Measurements from ENCODE around the gene ZKSCAN5.
"Not testable (repeated sequence)": the region's sequence is repeated elsewhere in the genome, so short reads cannot be mapped to it uniquely, and the experiment has no call there.

Gene ZKSCAN5

DNA sequence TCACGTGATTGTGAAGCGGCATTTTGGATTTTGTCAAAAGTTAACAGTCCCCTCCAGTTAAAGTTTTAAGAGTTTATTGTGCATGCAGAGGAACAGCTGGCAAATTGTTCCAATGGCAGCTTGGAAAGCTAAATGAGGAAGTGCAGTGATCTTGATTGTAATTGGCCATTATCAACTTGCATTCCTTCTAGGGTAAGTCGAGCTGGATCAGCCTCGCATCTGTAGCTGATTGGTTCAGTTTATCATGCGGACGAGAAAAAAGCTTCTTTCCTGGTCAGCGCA lies 31.2 kb upstream of the ZKSCAN5 start:
- Mint-ChIP-seq H3K4me1 (ENCODE audit: low read depth in 2 of 2) (peaks cover 26 to 31% of the 10 kb centered on the region in 2 donors), H3K27ac (peak overlapping the region; percentile 92 to 96), H3K27me3 (no peaks in the 10 kb centered on the region), H3K9me3 (no peaks in the 10 kb centered on the region), H3K4me3 (peak overlapping the region; percentile 99 to 100), H3K36me3 (ENCODE audit: insufficient read depth) (peaks cover 38% of the 10 kb centered on the region)
- DNase-seq (no peak), ATAC-seq (replicated peaks) (no peak)

DNA sequence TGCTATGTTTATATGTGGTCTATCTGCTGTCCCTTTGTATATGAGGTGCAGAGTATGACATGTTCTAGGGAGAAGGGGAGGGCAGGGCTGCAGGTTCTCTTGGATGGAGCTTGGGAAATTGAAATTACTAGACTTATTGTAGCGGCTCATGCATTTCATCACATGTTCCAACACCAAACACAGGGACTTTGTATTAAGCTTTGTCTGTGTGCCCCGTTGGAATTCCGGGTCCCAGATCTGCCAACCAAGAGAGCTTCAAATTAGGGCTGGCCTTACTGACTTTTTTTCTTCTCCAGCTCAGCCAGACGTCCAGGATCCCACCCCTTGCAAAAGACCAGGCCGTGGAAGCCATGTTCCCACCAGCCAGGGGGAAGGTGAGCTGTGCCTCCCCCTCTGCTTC lies 28.4 kb upstream of the ZKSCAN5 start:
- no peak overlapping the region for H3K27ac Mint-ChIP-seq
- no peaks in the 10 kb centered on the region for H3K27me3 Mint-ChIP-seq
- peaks cover 37% of the 10 kb centered on the region in 2 donors for H3K4me1 Mint-ChIP-seq (ENCODE audit: low read depth in 2 of 2)
- DNase-seq = no peak
- H3K9me3 Mint-ChIP-seq = no peaks in the 10 kb centered on the region
- no peak overlapping the region for H3K4me3 Mint-ChIP-seq
- peaks cover 53% of the 10 kb centered on the region for H3K36me3 Mint-ChIP-seq (ENCODE audit: insufficient read depth)
- ATAC-seq (replicated peaks) = no peak

DNA sequence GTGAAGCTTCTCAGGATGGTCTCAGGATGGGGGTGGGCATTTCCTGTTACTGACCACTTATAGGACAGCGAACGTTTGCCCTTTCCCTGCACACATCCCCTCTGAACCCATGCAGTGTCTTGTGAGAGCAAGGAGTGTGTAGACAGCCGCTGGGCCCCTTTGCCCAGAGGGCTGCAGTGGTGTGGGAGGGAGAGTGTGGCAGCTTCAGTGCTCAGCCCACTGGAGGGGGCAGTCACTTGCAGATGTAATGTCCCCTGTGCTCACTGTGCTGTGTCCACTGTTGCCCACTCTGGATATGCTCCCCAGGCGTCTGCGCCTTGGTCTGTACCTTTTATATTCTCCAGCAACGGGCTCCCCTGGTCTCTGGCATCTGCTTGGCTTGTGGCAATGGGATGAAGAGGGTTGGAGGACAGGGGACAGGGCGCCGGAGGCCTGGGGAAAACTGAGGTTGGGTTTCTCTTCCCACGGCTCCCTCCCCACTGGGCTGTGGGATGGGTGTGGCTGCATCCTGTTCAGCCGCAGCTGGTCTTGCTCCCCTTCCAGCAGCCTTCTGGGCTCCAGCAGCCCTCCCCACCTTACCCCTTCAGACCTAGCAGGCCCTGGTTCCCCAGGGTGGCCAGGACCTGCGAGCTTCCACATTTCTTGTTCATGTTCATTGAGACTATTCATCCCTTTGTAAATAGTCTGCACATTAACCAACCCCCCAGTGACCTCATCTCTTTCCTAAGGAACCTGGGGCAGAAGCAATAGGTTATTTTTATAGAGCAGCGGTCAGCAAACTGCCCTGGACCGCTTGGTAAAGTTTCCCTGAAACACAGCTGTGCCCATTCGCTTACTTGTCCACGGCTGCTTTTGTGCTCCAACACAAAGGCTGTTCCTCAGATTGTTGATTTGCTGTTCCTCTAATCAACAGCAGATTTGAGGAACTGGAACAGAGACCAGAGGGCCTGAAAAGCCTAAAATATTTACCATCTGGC lies 25.7 kb upstream of the ZKSCAN5 start:
- ATAC-seq (replicated peaks) (no peak), DNase-seq (no peak)
- Mint-ChIP-seq H3K9me3 (no peaks in the 10 kb centered on the region), H3K27ac (peak overlapping the region; percentile 83 to 88), H3K4me1 (ENCODE audit: low read depth in 2 of 2) (peaks cover 23 to 24% of the 10 kb centered on the region in 2 donors), H3K27me3 (no peaks in the 10 kb centered on the region), H3K36me3 (ENCODE audit: insufficient read depth) (peaks cover 36% of the 10 kb centered on the region), H3K4me3 (peak overlapping the region in 1 of 2 donors; percentile 40)

DNA sequence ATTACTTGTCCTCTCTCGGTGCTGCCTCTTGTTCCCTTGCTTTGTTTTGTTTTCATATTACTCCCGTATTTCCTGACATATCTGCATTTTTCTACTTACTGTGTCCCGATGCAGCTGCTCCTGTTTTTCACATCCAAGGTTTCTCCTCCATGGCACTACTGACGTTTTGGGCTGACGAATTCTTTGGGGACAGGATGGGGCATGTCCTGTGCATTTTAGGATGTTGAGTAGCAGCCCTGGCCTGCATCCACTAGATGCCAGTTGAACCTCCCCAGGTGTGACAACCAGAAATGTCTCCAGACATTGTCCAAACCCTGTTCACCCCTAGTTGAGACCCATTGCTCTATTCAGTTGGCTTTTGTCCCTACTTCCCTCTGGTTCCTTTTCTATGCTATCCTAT lies 19.4 kb upstream of the ZKSCAN5 start:
- DNase-seq (no peak), ATAC-seq (replicated peaks) (no peak)
- Mint-ChIP-seq H3K4me1 (ENCODE audit: low read depth in 2 of 2) (no peaks in the 10 kb centered on the region), H3K27me3 (no peaks in the 10 kb centered on the region), H3K36me3 (ENCODE audit: insufficient read depth) (peaks cover 32% of the 10 kb centered on the region), H3K9me3 (no peaks in the 10 kb centered on the region), H3K27ac (no peak overlapping the region), H3K4me3 (no peak overlapping the region)

DNA sequence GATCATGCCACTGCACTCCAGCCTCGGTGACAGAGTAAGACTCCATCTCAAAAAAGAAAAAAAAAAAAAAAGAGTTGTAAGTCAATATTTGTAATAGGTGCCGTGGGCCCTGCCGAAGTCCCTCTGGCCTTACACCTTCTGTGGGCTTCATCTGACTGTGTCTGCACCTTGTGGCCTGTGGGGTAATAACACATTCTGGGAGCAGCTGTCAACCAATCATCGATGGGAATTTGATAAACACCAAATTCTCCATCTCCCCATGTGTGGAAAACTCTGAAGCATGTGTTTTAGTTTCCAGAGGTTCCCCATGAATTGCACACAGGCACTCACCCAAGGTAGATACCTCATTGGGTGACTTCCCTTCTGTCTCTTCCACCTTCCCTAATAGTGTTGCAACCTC lies 15.2 kb upstream of the ZKSCAN5 start:
- no peaks in the 10 kb centered on the region for H3K27me3 Mint-ChIP-seq
- peak; percentile 46 for ATAC-seq (replicated peaks)
- H3K27ac Mint-ChIP-seq = peak overlapping the region; percentile 4 to 32
- peaks cover 56% of the 10 kb centered on the region for H3K36me3 Mint-ChIP-seq (ENCODE audit: insufficient read depth)
- H3K4me3 Mint-ChIP-seq = no peak overlapping the region
- H3K9me3 Mint-ChIP-seq = no peaks in the 10 kb centered on the region
- H3K4me1 Mint-ChIP-seq (ENCODE audit: low read depth in 2 of 2) = peaks cover 0 to 8% of the 10 kb centered on the region in 2 donors
- DNase-seq = no peak

DNA sequence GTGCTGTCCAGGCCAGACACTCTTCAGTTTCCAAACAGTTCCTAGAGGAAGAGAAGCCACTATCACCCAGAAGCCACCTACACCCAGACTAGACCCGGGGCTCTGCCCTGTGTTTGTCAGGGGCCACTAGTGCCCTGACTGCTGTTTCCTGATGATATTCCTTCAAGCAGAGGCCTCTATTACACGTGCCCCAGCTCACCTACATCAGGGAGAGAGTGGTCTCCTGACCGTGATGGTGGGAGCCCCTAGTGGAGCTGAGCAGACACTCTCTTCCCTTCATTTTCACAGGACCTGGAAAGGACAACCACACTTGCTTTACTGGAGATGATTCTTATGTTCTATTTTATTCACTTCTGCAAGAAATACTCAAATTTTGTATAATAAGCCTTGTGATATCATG lies 13.6 kb upstream of the ZKSCAN5 start:
- peaks cover 0 to 8% of the 10 kb centered on the region in 2 donors for H3K4me1 Mint-ChIP-seq (ENCODE audit: low read depth in 2 of 2)
- no peak overlapping the region for H3K4me3 Mint-ChIP-seq
- no peaks in the 10 kb centered on the region for H3K9me3 Mint-ChIP-seq
- peaks cover 72% of the 10 kb centered on the region for H3K36me3 Mint-ChIP-seq (ENCODE audit: insufficient read depth)
- peak overlapping the region in 1 of 2 donors; percentile 60 for H3K27ac Mint-ChIP-seq
- DNase-seq (no peak), ATAC-seq (replicated peaks) (no peak)
- H3K27me3 Mint-ChIP-seq = no peaks in the 10 kb centered on the region

DNA sequence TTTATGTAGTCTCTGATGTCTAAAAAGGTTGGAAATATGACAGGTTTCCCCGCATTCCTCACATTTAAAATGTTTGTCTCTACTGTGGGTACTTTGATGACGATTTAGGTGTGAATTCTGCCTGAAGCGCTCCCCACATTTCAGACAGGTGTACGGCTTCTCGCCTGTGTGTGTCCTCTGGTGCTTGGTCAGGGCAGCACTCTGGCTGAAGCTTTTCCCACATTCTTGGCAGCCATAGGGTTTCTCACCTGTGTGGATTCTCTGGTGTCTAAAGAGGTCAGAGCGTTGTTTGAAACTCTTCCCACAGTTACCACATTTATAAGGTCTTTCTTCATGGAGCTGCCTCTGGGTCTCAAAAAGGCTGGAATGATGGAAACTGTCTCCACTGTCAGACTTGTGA lies 10.6 kb upstream of the ZKSCAN5 start:
- H3K27me3 Mint-ChIP-seq = no peaks in the 10 kb centered on the region
- H3K36me3 Mint-ChIP-seq (ENCODE audit: insufficient read depth) = peaks cover 82% of the 10 kb centered on the region
- ATAC-seq (replicated peaks) (no peak), DNase-seq (no peak)
- H3K9me3 Mint-ChIP-seq = no peaks in the 10 kb centered on the region
- H3K4me1 Mint-ChIP-seq (ENCODE audit: low read depth in 2 of 2) = peaks cover 15 to 18% of the 10 kb centered on the region in 2 donors
- peak overlapping the region; percentile 17 to 49 for H3K27ac Mint-ChIP-seq
- no peak overlapping the region for H3K4me3 Mint-ChIP-seq

DNA sequence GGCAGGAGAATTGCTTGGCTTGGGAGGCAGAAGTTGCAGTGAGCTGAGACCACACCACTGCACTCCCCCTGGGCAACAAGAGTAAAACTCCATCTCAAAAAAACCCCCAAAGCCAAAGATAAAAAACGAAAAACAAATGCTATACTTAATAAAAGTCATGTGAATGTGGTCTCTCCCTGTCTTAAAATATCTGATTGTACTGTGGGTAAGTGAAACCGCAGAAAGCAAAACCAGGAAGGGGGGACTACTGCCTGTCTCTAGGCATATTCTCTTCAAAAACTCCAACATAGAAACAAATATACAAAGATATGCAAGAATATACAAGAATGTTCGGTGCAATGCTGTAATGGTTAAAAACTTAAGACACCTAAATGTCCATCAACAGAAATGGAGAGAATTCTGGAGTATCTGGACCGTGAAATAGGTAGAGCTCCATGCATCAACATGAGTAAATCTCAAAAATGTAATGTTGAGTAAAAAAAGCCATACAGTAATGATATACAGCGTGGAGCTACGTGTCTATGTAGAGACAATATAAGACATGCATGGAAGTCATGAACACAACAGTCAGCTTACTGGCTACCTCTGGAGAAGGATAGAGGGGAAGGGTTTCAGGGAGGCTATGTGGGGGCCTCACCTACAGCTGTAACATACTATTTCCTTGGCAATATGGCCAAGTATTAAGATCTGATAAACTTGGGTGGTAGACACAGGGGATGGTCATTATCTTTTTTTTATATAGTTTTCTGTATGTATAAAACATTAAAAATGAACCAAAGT lies 6.5 kb upstream of the ZKSCAN5 start:
- Mint-ChIP-seq H3K4me1 (ENCODE audit: low read depth in 2 of 2) (peaks cover 17 to 18% of the 10 kb centered on the region in 2 donors), H3K27ac (peak overlapping the region; percentile 95 to 96), H3K36me3 (ENCODE audit: insufficient read depth) (peaks cover 66% of the 10 kb centered on the region), H3K9me3 (no peaks in the 10 kb centered on the region), H3K4me3 (peak overlapping the region; percentile 93), H3K27me3 (no peaks in the 10 kb centered on the region)
- ATAC-seq (replicated peaks) (no peak), DNase-seq (no peak)

DNA sequence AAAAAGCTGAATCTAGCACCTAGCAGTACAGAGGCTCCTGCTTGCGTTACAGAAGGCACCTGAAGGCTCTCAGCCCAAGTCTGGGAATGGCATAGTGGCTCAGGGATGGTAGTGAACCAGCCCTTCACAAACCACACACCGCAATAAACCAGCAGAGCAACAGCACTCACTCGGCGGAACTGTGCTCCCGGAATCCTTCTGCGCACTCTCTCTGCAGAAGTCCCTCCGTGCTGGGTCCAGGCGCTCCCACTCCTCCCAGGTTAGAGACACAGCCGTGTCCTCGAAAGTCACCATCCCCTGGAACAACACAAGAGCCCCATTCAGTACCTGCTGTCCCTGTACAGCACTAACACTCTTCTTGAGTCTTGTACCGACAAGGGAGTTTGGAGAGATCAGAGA lies 5.9 kb upstream of the ZKSCAN5 start:
- Mint-ChIP-seq H3K9me3 (no peaks in the 10 kb centered on the region), H3K36me3 (ENCODE audit: insufficient read depth) (peaks cover 61% of the 10 kb centered on the region), H3K4me3 (peak overlapping the region; percentile 93), H3K27ac (peak overlapping the region; percentile 95 to 96), H3K27me3 (no peaks in the 10 kb centered on the region), H3K4me1 (ENCODE audit: low read depth in 2 of 2) (peaks cover 12 to 17% of the 10 kb centered on the region in 2 donors)
- ATAC-seq (replicated peaks) = no peak
- DNase-seq = no peak

DNA sequence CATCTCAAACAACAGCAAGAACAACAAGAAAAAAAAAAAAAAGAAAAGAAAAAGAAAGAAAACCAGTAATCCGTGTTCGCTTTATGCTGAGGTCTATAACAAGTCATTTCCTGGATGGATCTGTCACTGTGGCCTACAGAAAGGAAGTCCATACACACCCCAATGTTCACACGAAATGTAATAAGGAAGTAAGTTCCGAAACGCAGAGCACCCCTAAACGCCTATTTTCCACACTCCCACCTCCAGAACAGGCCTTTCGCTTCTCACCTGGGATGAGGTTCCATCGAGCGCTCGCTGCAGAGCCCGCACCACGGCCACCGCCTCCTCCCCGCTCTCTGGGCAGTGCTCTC lies 5.1 kb upstream of the ZKSCAN5 start:
- ATAC-seq (replicated peaks) (peak; percentile 65), DNase-seq (peak in 1 of 3 experiments; percentile 28)
- H3K27me3 Mint-ChIP-seq = no peaks in the 10 kb centered on the region
- H3K9me3 Mint-ChIP-seq = no peaks in the 10 kb centered on the region
- peaks cover 53% of the 10 kb centered on the region for H3K36me3 Mint-ChIP-seq (ENCODE audit: insufficient read depth)
- peaks cover 10 to 17% of the 10 kb centered on the region in 2 donors for H3K4me1 Mint-ChIP-seq (ENCODE audit: low read depth in 2 of 2)
- peak overlapping the region; percentile 93 for H3K4me3 Mint-ChIP-seq
- peak overlapping the region; percentile 95 to 96 for H3K27ac Mint-ChIP-seq

DNA sequence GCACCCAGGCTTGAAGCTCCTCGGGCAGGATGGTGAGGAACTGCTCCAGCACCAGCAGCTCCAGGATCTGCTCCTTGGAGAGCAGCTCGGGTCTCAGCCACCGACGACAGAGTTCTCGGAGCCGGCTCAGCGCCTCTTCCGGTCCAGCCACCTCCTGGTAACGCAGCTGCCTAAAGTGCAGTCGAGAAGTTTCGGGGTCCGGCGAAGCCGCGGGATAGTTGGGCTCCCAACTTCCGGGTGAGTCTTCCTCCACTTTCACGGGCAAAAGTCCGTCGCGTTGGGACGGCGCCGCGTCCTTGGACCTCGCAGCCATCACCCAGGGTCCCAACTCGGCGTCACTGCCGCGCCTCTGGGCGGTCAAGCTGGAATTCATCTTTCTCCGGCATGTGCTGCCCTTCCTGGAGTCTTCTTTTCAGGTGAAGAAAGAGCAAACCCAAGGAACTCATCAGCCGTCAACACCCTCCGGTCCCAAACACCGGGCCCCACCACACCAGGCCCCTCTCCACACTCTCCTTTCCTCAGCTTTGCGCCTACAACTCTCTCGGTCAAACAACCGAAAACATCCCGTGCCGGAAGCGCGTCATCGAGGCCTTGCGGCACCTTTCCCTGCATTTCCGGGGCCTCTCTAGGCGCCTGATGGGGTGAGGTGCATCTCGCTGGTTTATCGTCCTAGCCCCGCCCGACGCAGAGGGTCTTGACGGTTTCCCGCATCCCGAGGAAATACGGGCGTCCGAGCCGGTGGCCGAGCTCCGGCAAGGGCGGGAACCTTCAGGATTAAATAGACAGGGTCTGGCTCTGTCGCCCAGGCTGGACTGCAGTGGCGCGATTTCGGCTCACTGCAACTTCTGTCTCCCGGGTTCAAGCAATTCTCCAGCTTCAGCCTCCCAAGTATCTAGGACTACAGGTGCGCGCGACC lies 4.5 kb upstream of the ZKSCAN5 start, which contains the start of gene ZNF394:
Gene ZNF394 (minus strand): TSS at position 561 of the 916 bp plus-strand sequence. CDS start 188 bp downstream, at position 373.
- no peaks in the 10 kb centered on the region for H3K27me3 Mint-ChIP-seq
- peak within 1 kb of the TSS; percentile 95 to 96 for H3K27ac Mint-ChIP-seq
- peaks cover 10 to 17% of the 10 kb centered on the region in 2 donors for H3K4me1 Mint-ChIP-seq (ENCODE audit: low read depth in 2 of 2)
- peaks cover 53% of the 10 kb centered on the region for H3K36me3 Mint-ChIP-seq (ENCODE audit: insufficient read depth)
- ATAC-seq (replicated peaks) (peak; percentile 45), DNase-seq (peak; percentile 81 to 83 (median 82))
- H3K4me3 Mint-ChIP-seq = peak within 1 kb of the TSS; percentile 93
- H3K9me3 Mint-ChIP-seq = no peaks in the 10 kb centered on the region

DNA sequence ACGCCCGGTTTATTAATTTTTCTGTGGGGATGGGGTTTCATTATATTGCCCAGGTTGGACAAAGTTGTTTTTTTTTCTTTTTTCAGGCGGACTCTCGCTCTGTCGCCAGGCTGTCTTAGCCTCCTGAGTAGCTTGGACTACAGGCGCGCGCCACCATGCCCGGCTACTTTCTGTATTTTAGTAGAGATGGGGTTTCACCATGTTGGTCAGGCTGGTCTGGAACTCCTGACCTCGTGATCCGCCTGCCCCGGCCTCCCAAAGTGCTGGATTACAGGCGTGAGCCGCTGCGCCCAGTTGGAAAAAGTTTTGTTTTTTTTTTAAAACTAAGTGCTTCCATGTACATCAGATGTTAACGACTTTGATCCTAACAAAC lies 3.8 kb upstream of the ZKSCAN5 start:
- no peaks in the 10 kb centered on the region for H3K9me3 Mint-ChIP-seq
- peaks cover 11 to 20% of the 10 kb centered on the region in 2 donors for H3K4me1 Mint-ChIP-seq (ENCODE audit: low read depth in 2 of 2)
- H3K4me3 Mint-ChIP-seq = peak overlapping the region; percentile 93
- ATAC-seq (replicated peaks) (no peak), DNase-seq (no peak)
- H3K27me3 Mint-ChIP-seq = no peaks in the 10 kb centered on the region
- H3K36me3 Mint-ChIP-seq (ENCODE audit: insufficient read depth) = peaks cover 52% of the 10 kb centered on the region
- H3K27ac Mint-ChIP-seq = peak overlapping the region; percentile 95 to 96

DNA sequence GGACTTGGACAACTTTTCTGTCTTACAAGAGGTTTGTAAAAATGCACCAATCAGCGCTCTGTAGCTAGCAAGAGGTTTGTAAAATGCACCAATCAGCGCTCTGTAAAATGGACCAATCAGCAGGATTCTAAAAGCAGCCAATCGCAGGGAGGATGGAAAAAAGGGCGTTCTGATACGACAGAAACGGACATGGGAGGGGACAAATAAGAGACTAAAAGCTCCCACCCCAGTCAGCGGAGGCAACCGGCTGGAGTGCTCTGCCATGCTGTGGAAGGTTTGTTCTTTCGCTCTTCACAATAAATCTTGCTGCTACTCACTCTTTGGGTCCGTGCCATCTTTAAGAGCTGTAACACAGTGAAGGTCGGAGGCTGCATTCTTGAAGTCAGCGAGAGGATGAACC lies 3.2 kb upstream of the ZKSCAN5 start:
- H3K27ac Mint-ChIP-seq; DNase-seq; ATAC-seq (replicated peaks); H3K9me3 Mint-ChIP-seq; H3K27me3 Mint-ChIP-seq: not testable (repeated sequence)
- Mint-ChIP-seq H3K4me3 (peak overlapping the region; percentile 93), H3K36me3 (ENCODE audit: insufficient read depth) (peaks cover 46% of the 10 kb centered on the region), H3K4me1 (ENCODE audit: low read depth in 2 of 2) (peaks cover 18 to 23% of the 10 kb centered on the region in 2 donors)
